ENCODE results near the gene CRABP2. TPM values are rescaled to one million over a fixed set of nuclear protein-coding genes. Genes with fewer than 3 reads are reported as not detected.

Gene CRABP2
- total RNA-seq, 6 experiments from 2014 or later: 0.24 TPM; not detected in 5

DNA sequence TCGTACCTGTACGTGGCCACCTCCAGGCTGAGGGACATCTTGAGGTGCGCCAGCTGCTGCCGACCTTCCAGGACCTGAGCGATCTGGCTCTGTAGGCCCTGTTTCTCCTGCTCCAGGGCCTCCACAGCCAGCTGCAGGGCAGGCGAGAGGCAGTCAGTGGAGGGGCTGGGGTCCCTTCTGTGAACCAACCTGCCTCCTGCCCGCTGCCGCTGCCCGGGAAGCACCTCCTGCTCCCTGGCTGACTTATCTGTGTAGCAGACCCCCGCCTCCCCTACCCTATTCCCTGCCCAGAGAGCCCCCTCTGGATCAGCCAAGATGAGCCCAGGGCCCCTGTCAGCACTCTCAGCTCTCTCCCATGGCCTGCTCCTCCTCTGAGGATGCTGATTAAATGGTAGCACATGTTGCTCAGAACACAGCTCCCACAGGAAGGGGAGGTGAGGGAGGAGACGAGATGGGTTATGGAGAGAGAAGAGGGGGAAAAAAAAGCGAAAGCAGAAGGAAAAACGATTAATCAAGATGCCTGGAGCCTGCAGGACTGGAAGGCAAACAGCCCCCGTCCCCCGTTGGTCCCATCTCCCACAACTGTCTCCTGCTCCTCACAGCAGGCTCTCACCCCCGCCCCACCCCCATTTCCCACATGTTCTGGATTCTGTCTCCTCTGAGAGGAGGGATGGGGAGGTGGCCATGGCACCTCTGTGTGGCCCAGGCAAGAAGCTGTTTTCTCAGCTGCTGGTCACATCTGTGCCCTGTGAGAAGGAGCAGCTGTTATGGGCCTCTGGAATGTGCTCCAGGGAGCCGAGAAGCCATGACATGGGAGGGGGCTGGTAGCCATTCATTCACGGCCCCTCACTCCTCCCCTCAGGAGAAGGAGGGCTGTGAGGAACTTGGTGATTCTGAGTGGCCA, 29.9 kb downstream of the CRABP2 start:
- Histone ChIP-seq H3K4me3 (peak overlapping the region; percentile 1 to 36 (median 35)), H3K27me3 (peaks cover 0 to 7% of the 10 kb centered on the region in 2 donors), H3K36me3 (no peaks in the 10 kb centered on the region), H3K9me3 (no peaks in the 10 kb centered on the region), H3K27ac (peak overlapping the region in 1 of 3 donors; percentile 33), H3K4me1 (no peaks in the 10 kb centered on the region)
- ATAC-seq (no peak), DNase-seq (no peak)
- 27% methylated on average over 8 of the region's 18 CpGs for WGBS (ENCODE audit: insufficient coverage, low coverage, low lambda C conversion rate, missing lambda C conversion rate)
- intact Hi-C loops (cut with DNase I): loop anchor here in 1 of 2 donors (10.0 kb wide), 1 partner anchor 51 kb away; no protein-coding TSS in a partner anchor
- TF ChIP-seq POLR2A (IDR thresholded peaks at IDR 0.05): no peak
- TF ChIP-seq CTCF (IDR thresholded peaks at IDR 0.05): no peak

DNA sequence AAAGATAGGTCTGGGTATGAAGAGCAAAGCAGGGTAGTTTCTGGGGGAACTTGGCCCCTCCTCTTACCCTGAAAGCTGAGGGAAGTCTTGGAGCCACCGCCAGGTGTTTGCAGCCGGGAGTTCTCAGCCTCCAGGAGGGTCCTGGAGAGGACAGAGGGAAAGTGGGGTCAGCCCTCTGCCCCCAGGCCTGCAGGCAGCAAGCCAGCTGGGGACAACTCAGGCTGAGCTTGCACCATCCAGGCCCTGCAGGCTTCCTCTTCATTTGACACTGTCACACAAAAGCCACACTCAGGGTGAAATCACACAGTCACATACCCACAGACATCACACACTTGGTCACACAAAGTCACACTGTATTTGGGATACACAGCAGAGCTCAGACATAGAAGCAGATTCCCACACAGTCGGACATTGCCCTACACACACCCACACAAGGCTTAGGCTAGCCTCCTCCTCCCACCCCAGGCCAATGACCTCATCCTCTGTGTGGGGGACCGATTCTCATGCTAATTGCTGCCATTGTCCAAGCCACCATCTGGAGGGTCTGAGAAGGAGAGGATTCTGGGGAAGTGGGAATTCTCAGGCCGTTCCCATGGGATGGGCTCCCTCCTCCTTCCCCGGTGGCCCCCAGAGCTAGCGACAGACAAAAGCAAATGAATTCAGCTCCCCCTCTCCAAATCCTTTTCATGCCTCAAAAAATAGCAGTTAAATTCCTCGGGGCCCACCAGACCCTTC, 31.8 kb downstream of the CRABP2 start:
- peak in 2 of 4 donors; percentile 17 to 65 for ATAC-seq
- intact Hi-C loops (cut with DNase I): loop anchor here in 1 of 2 donors (10.0 kb wide), 1 partner anchor 49 kb away; no protein-coding TSS in a partner anchor
- WGBS (ENCODE audit: insufficient coverage, low coverage, low lambda C conversion rate, missing lambda C conversion rate): 38% methylated on average over 4 of the region's 8 CpGs
- Histone ChIP-seq H3K4me1 (no peaks in the 10 kb centered on the region), H3K9me3 (no peaks in the 10 kb centered on the region), H3K27ac (no peak overlapping the region), H3K27me3 (peaks cover 0 to 7% of the 10 kb centered on the region in 2 donors), H3K36me3 (no peaks in the 10 kb centered on the region), H3K4me3 (no peak overlapping the region)
- DNase-seq: no peak
- TF ChIP-seq POLR2A (IDR thresholded peaks at IDR 0.05): no peak
- no peak for TF ChIP-seq CTCF (IDR thresholded peaks at IDR 0.05)

DNA sequence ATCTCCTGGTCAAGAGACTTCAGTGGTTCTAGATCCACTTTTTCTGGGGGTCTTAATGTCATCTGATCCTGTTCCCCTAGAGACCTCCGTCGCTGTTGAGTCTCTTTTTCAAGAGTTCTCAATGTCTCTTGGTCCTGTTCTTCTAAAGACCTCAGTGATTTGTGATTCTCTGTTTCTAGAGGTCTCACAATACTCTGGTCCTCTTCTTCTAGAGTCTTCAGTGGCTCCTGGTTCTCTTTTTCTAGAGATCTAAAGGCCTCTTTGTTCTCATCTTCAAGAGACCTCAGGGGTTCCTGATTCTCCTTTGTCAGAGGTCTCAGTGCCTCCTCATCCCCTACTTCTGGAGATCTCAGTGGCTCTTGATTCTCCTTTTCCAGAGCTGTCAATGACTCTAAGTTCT, 33.6 kb downstream of the CRABP2 start:
- intact Hi-C loops (cut with DNase I): loop anchor here in 1 of 2 donors (10.0 kb wide), 1 partner anchor 47 kb away; no protein-coding TSS in a partner anchor
- ATAC-seq (no peak), DNase-seq (no peak)
- Histone ChIP-seq H3K27me3 (no peaks in the 10 kb centered on the region), H3K27ac (no peak overlapping the region), H3K36me3 (no peaks in the 10 kb centered on the region), H3K4me1 (no peaks in the 10 kb centered on the region), H3K9me3 (no peaks in the 10 kb centered on the region), H3K4me3 (no peak overlapping the region)
- 76% methylated on average over 2 of the region's 2 CpGs for WGBS (ENCODE audit: insufficient coverage, low coverage, low lambda C conversion rate, missing lambda C conversion rate)
- no peak for TF ChIP-seq CTCF (IDR thresholded peaks at IDR 0.05)
- no peak for TF ChIP-seq POLR2A (IDR thresholded peaks at IDR 0.05)

DNA sequence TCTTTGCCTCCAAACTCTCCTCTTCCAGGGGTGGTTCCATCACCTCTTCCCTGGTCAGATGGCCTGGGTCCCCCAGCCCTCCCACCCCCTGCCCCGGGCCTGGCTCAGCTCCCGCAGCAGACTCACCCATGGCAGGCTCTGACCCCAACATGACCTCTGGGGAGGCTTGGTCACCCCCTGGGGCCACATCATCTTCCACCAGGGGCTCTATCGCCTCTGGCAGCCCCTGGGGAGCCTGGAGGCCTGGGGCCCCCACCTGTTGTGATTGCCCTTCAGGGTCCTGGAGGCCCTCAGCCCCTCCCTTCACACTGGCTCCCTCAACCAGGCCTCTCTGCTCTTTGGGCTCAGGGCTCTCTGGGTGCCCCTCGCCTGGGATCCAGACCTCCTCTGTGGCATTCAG, 34.6 kb downstream of the CRABP2 start:
- Histone ChIP-seq H3K36me3 (no peaks in the 10 kb centered on the region), H3K4me1 (no peaks in the 10 kb centered on the region), H3K4me3 (no peak overlapping the region), H3K9me3 (no peaks in the 10 kb centered on the region), H3K27ac (no peak overlapping the region), H3K27me3 (no peaks in the 10 kb centered on the region)
- ATAC-seq: no peak
- no peak for DNase-seq
- WGBS (ENCODE audit: insufficient coverage, low coverage, low lambda C conversion rate, missing lambda C conversion rate): 49% methylated on average over 3 of the region's 4 CpGs
- TF ChIP-seq CTCF (IDR thresholded peaks at IDR 0.05): no peak
- no peak for TF ChIP-seq POLR2A (IDR thresholded peaks at IDR 0.05)
- intact Hi-C loops (cut with DNase I): loop anchor here in 1 of 2 donors (10.0 kb wide), 1 partner anchor 46 kb away; no protein-coding TSS in a partner anchor
